PC-9 (cell line): Measurements from ENCODE around the gene CBR1.

Experiments used
- CTCF ChIP-seq: fragments of 200-600 bp; sonication (generic); conservative IDR thresholded peaks from 2 replicates; pipeline ENCODE4 v1.6.1; 2017; ENCODE audit warnings: mixed run types, antibody characterized with exemption, mild to moderate bottlenecking, moderate library complexity
- EZH2 ChIP-seq: fragments of 200-600 bp; sonication (generic); IDR thresholded peaks from 2 replicates; pipeline ENCODE4 v1.8.0; 2017; ENCODE audit warnings: antibody characterized with exemption, low read depth

DNA sequence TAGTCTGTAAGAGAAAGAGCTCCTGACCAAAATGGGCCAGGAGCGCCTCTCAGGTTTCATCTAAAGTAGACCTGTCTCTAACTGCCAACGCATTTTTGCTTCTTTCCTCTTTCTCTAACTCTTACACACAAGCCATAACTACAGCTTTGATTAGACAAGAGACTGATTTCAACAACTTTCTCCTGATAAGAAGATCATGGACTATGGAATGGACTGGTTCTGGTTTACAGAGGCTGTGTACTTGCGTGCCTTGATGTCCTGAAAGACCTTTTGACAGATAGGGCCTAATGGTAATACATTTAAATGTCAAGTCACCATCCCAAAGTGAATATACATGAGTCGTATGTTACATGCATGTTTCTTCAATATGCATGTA lies 5.8 kb upstream of the CBR1 start:
- TF ChIP-seq CTCF (no peak), EZH2 (no peak)
